DMS79 treated with DMSO at 0.1 percent for 48 hours (cell line): ENCODE data around the gene RMND5A.

ENCODE experiments used
- DNase-seq: peaks from one replicate; lab custom pipeline; 2025; lab: John Stamatoyannopoulos, UW

Gene RMND5A

DNA sequence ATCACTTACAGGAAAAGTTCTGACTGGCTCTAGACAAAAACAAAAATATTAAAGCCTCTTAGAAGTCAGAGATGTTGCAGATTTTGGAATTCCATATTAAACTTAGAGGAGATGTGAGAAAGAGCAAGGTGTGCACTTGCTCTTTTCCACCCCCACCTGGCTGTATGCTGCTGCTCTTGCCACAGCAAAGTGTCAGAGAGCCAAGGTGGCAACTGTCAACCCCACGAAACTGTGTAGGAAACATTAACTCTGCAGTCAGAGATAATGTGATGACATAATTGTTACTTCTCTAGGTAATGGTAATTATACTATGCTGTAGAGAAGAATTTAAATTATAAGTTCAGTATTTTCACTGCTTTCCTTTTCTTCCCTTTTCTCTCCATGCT, 45.2 kb downstream of the RMND5A start:
- DNase-seq = no peak

GRCh38 chr2:86768189-86768949, 48.3 kb downstream of the RMND5A start:
- DNase-seq = no peak

DNA sequence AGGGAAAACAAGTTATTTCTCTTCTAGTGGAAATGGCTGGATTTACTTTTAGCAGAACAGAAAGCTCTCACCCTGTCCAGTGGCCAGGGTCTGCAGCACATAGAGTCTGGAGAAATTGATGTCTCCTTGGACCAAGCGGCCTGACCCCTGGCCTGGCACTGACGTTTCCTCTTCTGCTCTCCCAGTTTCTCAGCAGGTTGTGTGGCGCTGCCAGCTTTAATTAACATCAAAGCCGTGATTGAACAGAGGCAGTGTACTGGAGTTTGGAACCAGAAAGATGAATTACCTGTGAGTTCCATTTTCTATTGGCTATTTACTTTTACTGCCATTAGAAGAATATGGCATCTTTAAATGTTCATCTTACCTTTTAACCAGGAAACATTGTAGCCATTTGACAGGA, 49.7 kb downstream of the RMND5A start:
- no peak for DNase-seq

- peak; percentile 28 for DNase-seq
Observed at GRCh38 chr2:86770816-86771301, 50.8 kb downstream of the RMND5A start.

DNA sequence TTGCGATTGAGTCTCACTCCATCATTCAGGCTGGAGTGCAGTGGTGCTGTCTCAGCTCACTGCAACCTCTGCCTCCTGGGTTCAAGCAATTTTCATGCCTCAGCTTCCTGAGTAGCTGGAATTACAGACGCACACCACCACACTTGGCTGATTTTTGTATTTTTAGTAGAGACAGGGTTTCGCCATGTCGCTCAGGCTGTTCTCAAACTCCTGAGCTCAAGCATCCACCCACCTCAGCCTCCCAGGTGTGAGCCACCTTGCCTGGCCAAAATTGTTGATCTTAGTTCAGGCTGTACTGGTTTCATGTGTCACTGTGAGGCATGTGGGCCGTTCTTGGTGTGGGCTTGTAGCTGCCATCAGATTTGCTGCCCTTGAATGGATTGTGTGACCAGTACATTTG, 52.5 kb downstream of the RMND5A start:
- DNase-seq = no peak

DNA sequence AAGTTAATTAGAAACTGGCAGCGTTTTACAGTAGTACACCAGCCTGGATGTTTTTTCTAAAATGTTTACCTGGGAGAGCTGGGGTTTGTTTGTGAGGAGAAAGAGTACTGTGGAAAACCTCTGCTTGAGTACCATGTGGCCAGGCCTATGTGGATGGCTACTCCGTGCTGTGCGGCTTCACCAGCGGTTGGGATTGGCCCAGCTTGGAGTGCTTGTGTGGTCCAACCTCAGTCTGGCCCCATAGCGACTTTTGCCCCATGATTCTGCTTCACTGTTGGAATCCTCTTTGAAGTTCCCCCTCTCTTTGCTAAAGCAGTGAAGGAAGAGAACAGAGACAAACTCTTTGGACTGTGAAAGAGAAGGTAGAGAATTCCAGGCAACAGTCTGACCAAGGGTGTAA, 54.8 kb downstream of the RMND5A start:
- DNase-seq = no peak

GRCh38 chr2:86775338-86775737, 55.2 kb downstream of the RMND5A start:
- DNase-seq = no peak

DNA sequence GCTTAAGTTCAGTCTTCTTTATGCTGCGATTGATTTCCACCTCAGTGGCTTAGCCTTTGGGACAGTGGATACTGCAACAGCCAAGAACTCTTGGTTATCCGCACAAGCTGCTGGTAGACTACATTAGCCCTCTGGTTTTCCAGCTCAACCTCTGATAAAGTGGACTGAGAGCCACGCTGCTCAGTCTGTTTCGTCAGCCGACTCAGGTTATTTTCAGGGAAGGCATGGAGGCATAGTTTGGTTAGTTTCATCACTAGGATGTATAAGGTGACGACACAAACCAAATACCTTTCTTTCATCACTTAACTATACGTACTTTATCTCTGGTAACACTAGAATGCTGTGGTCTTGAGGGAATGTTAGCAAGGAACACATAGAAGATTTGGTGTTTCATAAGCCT, 56.4 kb downstream of the RMND5A start:
- no peak for DNase-seq

GRCh38 chr2:86778957-86779356, 58.9 kb downstream of the RMND5A start:
- no peak for DNase-seq

GRCh38 chr2:86779971-86780370, 59.9 kb downstream of the RMND5A start:
- no peak for DNase-seq

GRCh38 chr2:86781363-86781762, 61.3 kb downstream of the RMND5A start:
- no peak for DNase-seq

DNA sequence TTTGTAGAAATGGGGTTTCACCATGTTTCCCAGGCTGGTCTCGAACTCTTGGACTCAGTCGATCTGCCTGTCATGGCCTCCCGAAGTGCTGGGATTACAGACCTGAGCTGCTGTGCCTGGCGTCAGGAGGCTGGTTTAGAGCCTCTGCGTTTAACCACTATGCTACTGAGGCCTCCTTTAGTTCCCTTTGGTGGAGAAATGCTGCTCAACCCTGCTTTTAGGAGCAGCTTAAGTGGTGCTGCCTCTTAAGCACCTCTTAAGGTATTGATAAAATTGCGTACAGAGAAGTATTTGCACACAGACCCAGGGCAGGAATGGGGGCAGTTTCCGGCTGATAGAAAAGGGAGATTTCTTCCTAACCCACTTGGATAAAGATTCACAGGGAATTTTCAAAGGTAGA, 62.7 kb downstream of the RMND5A start:
- DNase-seq = peak; percentile 33

- no peak for DNase-seq
Observed at GRCh38 chr2:86783615-86784339, 63.7 kb downstream of the RMND5A start.

- DNase-seq = no peak
Observed at GRCh38 chr2:86785456-86785855, 65.4 kb downstream of the RMND5A start.

DNA sequence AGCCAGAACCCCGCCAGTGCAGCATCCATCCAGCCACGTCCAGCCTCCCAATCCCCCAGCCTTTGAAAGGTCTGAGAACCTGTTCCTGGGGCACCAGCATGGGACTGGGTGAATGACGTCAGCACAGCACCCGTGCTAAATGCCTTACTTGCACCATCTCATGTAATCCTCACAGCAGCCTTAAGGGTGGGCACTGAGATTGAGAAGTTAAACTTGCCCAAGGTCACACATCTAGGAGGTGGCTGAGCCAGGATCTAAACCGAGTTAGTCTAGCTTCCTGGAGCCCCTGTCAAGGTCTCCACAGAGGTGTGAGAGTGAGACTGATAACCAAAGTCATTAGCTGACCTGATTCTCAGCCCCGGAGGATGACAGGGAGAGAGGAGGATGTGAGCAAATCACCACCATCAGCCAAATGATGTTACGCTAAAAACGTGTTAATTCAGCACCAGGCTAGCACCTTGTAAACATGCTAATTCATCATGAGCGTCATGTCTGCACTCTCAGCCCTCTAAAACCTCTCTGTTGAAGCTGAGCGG, 66.0 kb downstream of the RMND5A start:
- no peak for DNase-seq

GRCh38 chr2:86787736-86788135, 67.6 kb downstream of the RMND5A start:
- peak; percentile 84 for DNase-seq

DNA sequence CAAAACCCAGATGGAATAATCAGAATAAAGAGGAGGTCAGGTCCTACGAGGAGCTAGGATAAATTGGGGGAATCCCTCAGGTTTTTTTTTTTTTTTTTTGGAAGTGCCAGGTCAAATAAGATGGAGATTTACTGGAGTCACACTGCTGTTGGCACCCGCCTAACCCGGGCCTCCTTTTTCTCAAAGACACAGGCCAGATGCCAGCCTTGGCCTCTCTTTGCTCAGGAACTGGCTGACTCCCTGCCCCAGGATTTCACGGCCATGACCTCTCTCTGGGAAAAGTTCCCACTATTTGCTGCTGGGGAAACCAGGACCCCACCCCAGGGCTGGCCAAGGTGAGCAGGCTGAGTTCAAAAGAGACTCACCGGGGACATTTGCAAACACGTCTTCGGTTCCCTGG, 68.1 kb downstream of the RMND5A start:
- peak; percentile 72 for DNase-seq

DNA sequence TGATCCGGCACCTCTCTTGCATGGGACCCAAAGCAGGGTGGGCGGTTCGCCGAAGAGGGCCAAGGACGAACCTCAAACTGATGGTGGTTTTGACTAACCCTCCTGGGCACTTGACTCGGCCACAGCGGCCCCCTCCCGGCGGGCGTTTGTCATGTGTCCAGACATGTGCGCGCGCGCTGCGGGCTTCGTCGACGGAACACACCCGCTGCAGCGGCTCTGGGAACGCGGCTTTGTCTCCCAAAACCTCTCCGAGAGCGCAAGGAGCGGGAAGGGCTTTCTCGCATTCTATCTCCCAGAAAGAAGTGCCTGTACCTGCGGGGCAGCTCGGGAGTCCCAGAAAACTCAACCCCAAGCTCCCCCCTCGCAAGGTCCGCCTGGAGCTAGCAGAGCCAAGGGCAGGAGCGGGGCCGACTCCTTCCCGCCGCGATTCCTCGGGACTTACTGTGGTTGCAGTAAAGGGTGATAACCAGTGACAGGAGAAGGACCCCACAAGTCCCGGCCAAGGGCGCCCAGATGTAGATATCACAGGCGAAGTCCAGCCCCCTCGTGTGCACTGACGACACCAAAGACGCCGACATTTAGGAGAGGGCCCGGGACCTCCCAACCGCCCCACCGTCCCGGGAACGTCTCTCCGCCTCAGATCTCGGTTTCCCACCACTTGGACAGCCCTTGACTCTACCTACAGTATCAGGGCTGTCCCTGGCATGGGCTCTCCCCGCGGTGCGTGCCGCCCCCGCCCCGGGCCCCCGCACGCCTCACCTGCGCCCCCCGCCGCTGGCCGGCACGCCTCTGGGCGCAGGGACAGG, 69.0 kb downstream of the RMND5A start:
- peak; percentile 22 for DNase-seq

- no peak for DNase-seq
Observed at GRCh38 chr2:86789687-86790133, 69.6 kb downstream of the RMND5A start.

DNA sequence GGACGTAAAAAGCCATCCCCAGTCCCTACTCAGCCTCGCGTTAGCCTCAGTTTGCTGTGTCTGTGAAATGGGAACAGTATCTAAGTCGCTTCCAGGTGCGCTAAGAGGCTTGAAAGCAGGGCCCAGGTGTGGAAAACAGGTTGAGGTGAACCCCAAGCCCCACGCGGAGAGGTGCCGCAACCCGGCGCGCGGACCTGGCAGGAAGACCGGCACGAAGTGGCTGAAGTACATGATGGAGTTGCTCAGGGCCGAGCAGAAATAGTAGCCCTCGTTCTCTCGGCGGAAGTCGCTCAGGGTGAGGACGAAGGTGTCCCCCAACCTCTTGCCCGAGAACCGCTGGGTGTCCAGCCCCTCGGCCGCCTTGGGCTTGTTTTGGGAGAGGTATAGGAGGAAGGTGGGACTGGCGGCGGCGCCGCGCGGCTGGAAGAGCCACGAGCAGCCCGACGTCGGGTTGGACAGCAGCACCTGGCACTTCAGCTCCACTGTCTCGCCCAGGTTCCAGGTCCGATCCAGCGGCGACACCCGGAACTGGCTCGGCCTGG, 70.1 kb downstream of the RMND5A start:
- peak; percentile 19 for DNase-seq

GRCh38 chr2:86790676-86791572, 70.8 kb downstream of the RMND5A start, which contains the start of gene CD8A:
TSS of gene CD8A (minus strand) at chr2:86790913. CDS start at chr2:86790825, 88 bp downstream.
- DNase-seq = peak; percentile 62
